MCF 10A (cell line): ENCODE measurements around the gene OAS2. TPM values are rescaled to one million over a fixed set of nuclear protein-coding genes. Genes with fewer than 3 reads are reported as not detected.

Source experiments
- BruUV-seq: library from RNA; stranded (reverse); fragments of 400-500 nt; replicated peaks from 2 replicates; lab custom pipeline; 2021; lab: Mats Ljungman, UMichigan
- CTCF ChIA-PET: fragments of 300-600 bp; sonication (Branson Sonifier 250); formaldehyde crosslinking; extraction: SDS; loops from one replicate; lab custom pipeline; 2021; ENCODE audit warnings: antibody characterized with exemption, inconsistent platforms; lab: Yijun Ruan, JAX
- POLR2A ChIA-PET: fragments of 300-600, 350-650 bp; sonication (Branson Sonifier 250); formaldehyde crosslinking; extraction: SDS; loops from one replicate; lab custom pipeline; 2020; ENCODE audit warnings: antibody characterized with exemption, inconsistent platforms; lab: Yijun Ruan, JAX
- DNase-seq: peaks from one replicate; pipeline ENCODE4 v3.0.0-alpha.2; 2018; ENCODE audit not compliant: unreplicated experiment
- H3K27ac Mint-ChIP-seq: one replicate; pipeline ENCODE4 v1.8.0; 2022; ENCODE audit warnings: mild to moderate bottlenecking, low read depth, mixed read lengths; ENCODE audit not compliant: unreplicated experiment
- H3K27me3 Mint-ChIP-seq: one replicate; pipeline ENCODE4 v1.8.0; 2022; ENCODE audit warnings: mixed read lengths; ENCODE audit not compliant: insufficient read depth, unreplicated experiment
- H3K36me3 Mint-ChIP-seq: one replicate; pipeline ENCODE4 v1.8.0; 2022; ENCODE audit warnings: mild to moderate bottlenecking, moderate library complexity, mixed read lengths; ENCODE audit not compliant: insufficient read depth, unreplicated experiment
- H3K4me1 Mint-ChIP-seq: one replicate; pipeline ENCODE4 v1.8.0; 2022; ENCODE audit warnings: mixed read lengths; ENCODE audit not compliant: insufficient read depth, unreplicated experiment
- H3K4me3 Mint-ChIP-seq: one replicate; pipeline ENCODE4 v1.8.0; 2022; ENCODE audit warnings: mild to moderate bottlenecking, moderate library complexity, mixed read lengths; ENCODE audit not compliant: unreplicated experiment
- H3K9me3 Mint-ChIP-seq: one replicate; pipeline ENCODE4 v1.8.0; 2022; ENCODE audit warnings: mixed read lengths; ENCODE audit not compliant: unreplicated experiment
- intact Hi-C: fragments of 100-400 bp; cut with micrococcal nuclease; formaldehyde crosslinking; loops from 2 replicates; pipeline ENCODE4 v1.14.1; 2022
- total RNA-seq: library from RNA; stranded (reverse); gene quantifications from 2 replicates; pipeline ENCODE4 v1.2.3, GENCODE V29; 2022
- TF ChIP-seq, protein P1 (sequence below): fragments of 200-600 bp; IDR thresholded peaks from one replicate; pipeline ENCODE4 v1.8.0; 2022; ENCODE audit warnings: antibody characterized with exemption, mild to moderate bottlenecking; ENCODE audit not compliant: unreplicated experiment

Gene OAS2
- total RNA-seq, 1 experiment from 2014 or later: 0.33 TPM

DNA sequence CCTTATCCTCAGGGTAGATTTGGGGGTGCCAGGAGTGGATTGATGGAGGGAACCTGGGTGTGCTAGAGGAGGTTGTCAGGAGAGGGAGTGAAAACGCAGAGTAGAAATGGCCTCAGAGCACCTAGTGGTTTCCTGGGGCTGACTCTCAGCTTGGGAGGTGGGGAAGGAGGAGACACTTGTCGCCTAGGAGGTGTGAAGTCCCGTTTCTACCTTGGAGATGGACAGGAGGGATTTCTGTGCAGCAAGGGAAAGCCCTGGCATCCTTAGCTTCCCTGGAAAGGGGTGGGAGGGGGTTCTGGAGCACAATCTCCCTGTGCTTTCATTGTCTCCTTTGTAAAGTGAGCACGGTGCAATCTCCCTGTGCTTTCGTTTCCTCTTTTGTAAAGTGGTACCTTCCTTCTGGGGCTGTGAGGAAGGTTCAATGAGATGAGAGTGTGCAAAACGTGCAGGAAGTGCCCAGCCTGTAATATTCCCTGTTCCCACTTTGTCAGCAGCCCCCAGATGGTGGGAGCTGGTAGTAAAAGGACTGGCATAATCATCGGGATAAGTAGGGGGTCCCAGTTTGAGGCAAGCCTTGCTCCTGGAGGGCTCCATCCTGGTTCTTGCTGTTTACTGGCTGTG, 38.4 kb upstream of the OAS2 start:
- ChIA-PET CTCF (interaction anchor here (0.6 to 0.7 kb wide), 2 partner anchors 8 to 500 kb away, joined by 3 read pairs; no protein-coding TSS in a partner anchor), POLR2A (interaction anchor here (1.4 to 1.6 kb wide), 2 partner anchors 9 to 33 kb away, joined by 3 to 4 read pairs; partner anchors contain the start of gene OAS1)
- H3K4me3 Mint-ChIP-seq: peak overlapping the region; percentile 79
- H3K36me3 Mint-ChIP-seq: peaks cover 10% of the 10 kb centered on the region
- no TSS peak for BruUV-seq
- peaks cover 28% of the 10 kb centered on the region for H3K4me1 Mint-ChIP-seq
- H3K9me3 Mint-ChIP-seq: no peaks in the 10 kb centered on the region
- no peak for DNase-seq
- TF ChIP-seq, protein P1, sequence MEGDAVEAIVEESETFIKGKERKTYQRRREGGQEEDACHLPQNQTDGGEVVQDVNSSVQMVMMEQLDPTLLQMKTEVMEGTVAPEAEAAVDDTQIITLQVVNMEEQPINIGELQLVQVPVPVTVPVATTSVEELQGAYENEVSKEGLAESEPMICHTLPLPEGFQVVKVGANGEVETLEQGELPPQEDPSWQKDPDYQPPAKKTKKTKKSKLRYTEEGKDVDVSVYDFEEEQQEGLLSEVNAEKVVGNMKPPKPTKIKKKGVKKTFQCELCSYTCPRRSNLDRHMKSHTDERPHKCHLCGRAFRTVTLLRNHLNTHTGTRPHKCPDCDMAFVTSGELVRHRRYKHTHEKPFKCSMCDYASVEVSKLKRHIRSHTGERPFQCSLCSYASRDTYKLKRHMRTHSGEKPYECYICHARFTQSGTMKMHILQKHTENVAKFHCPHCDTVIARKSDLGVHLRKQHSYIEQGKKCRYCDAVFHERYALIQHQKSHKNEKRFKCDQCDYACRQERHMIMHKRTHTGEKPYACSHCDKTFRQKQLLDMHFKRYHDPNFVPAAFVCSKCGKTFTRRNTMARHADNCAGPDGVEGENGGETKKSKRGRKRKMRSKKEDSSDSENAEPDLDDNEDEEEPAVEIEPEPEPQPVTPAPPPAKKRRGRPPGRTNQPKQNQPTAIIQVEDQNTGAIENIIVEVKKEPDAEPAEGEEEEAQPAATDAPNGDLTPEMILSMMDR: no peak
- intact Hi-C loops: loop anchor here (1.0 to 5.0 kb wide), 2 partner anchors 20 to 38 kb away; no protein-coding TSS in a partner anchor
- no peaks in the 10 kb centered on the region for H3K27me3 Mint-ChIP-seq
- H3K27ac Mint-ChIP-seq: no peak overlapping the region

DNA sequence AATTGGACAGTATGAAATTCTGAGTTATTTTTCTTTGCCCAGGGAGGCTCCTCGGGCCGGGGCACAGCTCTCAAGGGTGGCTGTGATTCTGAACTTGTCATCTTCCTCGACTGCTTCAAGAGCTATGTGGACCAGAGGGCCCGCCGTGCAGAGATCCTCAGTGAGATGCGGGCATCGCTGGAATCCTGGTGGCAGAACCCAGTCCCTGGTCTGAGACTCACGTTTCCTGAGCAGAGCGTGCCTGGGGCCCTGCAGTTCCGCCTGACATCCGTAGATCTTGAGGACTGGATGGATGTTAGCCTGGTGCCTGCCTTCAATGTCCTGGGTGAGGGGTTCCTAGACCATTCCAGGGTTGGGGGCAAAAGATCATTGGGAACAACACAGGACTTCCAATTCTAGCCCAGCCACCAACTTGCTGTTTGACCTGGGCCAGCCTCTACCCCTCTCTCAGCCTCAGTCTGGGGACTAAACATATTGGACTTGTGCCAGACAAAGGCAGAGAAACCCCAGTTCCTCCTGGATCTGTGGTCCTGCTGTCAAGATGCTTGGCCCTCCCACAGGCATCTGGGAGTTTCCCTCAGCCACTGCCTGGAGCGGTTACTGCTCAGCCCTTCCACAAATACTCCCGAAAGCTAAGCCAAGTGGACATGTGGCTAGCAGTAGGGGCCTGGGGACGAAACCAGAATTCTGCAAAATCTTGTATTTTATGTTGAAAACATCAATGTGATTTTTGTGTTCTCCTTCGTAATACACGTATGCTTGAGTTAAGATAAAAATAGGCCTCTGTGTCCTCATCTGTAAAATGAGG, 36.6 kb upstream of the OAS2 start:
- H3K4me1 Mint-ChIP-seq: peaks cover 19% of the 10 kb centered on the region
- H3K9me3 Mint-ChIP-seq: no peaks in the 10 kb centered on the region
- H3K36me3 Mint-ChIP-seq: peaks cover 4% of the 10 kb centered on the region
- no peak overlapping the region for H3K27ac Mint-ChIP-seq
- CTCF ChIA-PET: interaction anchor here (0.8 to 1.6 kb wide), 4 partner anchors 11 to 89 kb away, joined by 3 to 5 read pairs (median 4); no protein-coding TSS in a partner anchor
- H3K27me3 Mint-ChIP-seq: no peaks in the 10 kb centered on the region
- intact Hi-C loops: no loop called here
- DNase-seq: no peak
- BruUV-seq: no TSS peak
- POLR2A ChIA-PET: no interaction called here
- H3K4me3 Mint-ChIP-seq: no peak overlapping the region
- TF ChIP-seq, protein P1: no peak

DNA sequence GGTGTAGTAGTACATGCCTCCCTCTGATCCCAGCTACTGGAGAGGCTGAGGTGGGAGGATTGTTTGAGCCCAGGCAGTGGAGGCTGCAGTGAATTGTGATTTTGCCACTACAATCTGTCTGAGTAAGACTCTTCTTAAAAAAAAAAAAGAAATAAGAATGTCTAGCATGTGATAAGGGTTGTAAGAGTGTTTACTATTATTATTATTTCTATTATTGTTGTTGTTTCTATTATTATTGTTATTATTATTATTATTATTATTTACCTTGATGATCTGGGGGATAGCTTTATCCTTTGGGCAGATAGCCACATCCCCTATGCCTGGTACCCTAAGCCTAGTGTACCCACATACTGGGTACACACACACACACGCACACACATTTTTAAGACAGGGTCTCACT, 35.7 kb upstream of the OAS2 start:
- no peaks in the 10 kb centered on the region for H3K27me3 Mint-ChIP-seq
- no peak overlapping the region for H3K4me3 Mint-ChIP-seq
- no peak for DNase-seq

More for the DNA sequence above, 35.7 kb upstream of the OAS2 start:
- ChIA-PET POLR2A (no interaction called here), CTCF (interaction anchor here (0.6 to 1.6 kb wide), 2 partner anchors 49 to 89 kb away, joined by 3 to 5 read pairs; no protein-coding TSS in a partner anchor)
- no peaks in the 10 kb centered on the region for H3K9me3 Mint-ChIP-seq
- BruUV-seq: no TSS peak
- no peak overlapping the region for H3K27ac Mint-ChIP-seq
- H3K36me3 Mint-ChIP-seq: peaks cover 4% of the 10 kb centered on the region
- TF ChIP-seq, protein P1: no peak
- intact Hi-C loops: no loop called here
- H3K4me1 Mint-ChIP-seq: peaks cover 12% of the 10 kb centered on the region
